RWPE2 (cell line): ENCODE data around the gene SPECC1L.

Experiments used
- ATAC-seq: fragments of 200-7000 bp; cut with Tn5 transposase; 3 replicates; pipeline ENCODE4 v1.9.1; 2021; ENCODE audit warnings: low read depth
- DNase-seq: peaks from one replicate; pipeline ENCODE4 v3.0.0-alpha.2; 2020; ENCODE audit warnings: low spot score
- H3K27ac ChIP-seq: fragments of 450-650 bp; 2 replicates; pipeline ENCODE4 v1.5.1; 2017; ENCODE audit warnings: mild to moderate bottlenecking; ENCODE audit not compliant: poor library complexity, severe bottlenecking
- H3K27me3 ChIP-seq: fragments of 250-450 bp; sonication (Bioruptor Pico); 2 replicates; pipeline ENCODE4 v1.5.1; 2021; ENCODE audit warnings: mild to moderate bottlenecking, moderate library complexity; ENCODE audit not compliant: insufficient read depth, poor library complexity, severe bottlenecking
- H3K36me3 ChIP-seq: fragments of 250-450 bp; sonication (Bioruptor Pico); 2 replicates; pipeline ENCODE4 v1.5.1; 2020; ENCODE audit warnings: low read depth, mild to moderate bottlenecking, moderate library complexity
- H3K4me1 ChIP-seq: fragments of 250-450 bp; sonication (Bioruptor Pico); 2 replicates; pipeline ENCODE4 v1.5.1; 2021; ENCODE audit warnings: mild to moderate bottlenecking, moderate library complexity; ENCODE audit not compliant: insufficient read depth, poor library complexity, severe bottlenecking
- H3K4me3 ChIP-seq: fragments of 250-450 bp; sonication (Bioruptor Pico); 2 replicates; pipeline ENCODE4 v1.5.1; 2021; ENCODE audit warnings: mild to moderate bottlenecking, moderate library complexity; ENCODE audit not compliant: severe bottlenecking
- H3K9me3 ChIP-seq: fragments of 250-450 bp; sonication (Bioruptor Pico); 2 replicates; pipeline ENCODE4 v1.5.1; 2021; ENCODE audit warnings: mild to moderate bottlenecking, moderate library complexity; ENCODE audit not compliant: severe bottlenecking
- TF ChIP-seq, protein P1 (sequence below): fragments of 450-650 bp; IDR thresholded peaks from one replicate; pipeline ENCODE4 v1.5.1; 2017; ENCODE audit warnings: mild to moderate bottlenecking, moderate library complexity; ENCODE audit not compliant: poor library complexity, severe bottlenecking

Gene SPECC1L

GRCh38 chr22:24414984-24415945, 144.6 kb downstream of the SPECC1L start:
- ATAC-seq (no peak), DNase-seq (no peak)
- Histone ChIP-seq H3K27ac (no peak overlapping the region), H3K36me3 (peaks cover 10% of the 10 kb centered on the region; the same call in 1 of the 2 replicates), H3K9me3 (no peaks in the 10 kb centered on the region), H3K4me1 (peaks cover 6% of the 10 kb centered on the region), H3K27me3 (no peaks in the 10 kb centered on the region), H3K4me3 (no peak overlapping the region)
- TF ChIP-seq, protein P1, sequence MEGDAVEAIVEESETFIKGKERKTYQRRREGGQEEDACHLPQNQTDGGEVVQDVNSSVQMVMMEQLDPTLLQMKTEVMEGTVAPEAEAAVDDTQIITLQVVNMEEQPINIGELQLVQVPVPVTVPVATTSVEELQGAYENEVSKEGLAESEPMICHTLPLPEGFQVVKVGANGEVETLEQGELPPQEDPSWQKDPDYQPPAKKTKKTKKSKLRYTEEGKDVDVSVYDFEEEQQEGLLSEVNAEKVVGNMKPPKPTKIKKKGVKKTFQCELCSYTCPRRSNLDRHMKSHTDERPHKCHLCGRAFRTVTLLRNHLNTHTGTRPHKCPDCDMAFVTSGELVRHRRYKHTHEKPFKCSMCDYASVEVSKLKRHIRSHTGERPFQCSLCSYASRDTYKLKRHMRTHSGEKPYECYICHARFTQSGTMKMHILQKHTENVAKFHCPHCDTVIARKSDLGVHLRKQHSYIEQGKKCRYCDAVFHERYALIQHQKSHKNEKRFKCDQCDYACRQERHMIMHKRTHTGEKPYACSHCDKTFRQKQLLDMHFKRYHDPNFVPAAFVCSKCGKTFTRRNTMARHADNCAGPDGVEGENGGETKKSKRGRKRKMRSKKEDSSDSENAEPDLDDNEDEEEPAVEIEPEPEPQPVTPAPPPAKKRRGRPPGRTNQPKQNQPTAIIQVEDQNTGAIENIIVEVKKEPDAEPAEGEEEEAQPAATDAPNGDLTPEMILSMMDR, result no peak

DNA sequence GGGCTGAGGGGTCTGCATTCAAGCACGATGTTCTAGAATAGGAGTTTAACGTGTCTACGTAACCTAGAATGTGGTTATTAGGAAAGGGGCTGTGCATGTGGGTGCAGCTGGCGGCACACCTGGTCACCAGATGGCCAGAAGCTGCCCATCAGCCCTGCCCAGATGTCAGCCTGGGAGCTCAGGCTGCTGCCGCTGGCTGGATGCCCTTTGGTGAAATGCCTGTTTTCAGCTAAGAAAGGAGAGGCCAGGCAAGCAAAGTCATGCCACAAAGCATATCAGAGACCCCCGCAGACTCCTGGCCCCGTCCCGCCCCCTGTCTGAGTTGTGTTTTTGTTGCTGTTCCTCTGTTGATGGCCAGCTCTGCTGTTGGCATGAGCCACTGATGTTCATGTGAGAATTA, 145.5 kb downstream of the SPECC1L start:
- DNase-seq, result no peak
- peaks cover 10% of the 10 kb centered on the region; the same call in 1 of the 2 replicates for H3K36me3 ChIP-seq

DNA sequence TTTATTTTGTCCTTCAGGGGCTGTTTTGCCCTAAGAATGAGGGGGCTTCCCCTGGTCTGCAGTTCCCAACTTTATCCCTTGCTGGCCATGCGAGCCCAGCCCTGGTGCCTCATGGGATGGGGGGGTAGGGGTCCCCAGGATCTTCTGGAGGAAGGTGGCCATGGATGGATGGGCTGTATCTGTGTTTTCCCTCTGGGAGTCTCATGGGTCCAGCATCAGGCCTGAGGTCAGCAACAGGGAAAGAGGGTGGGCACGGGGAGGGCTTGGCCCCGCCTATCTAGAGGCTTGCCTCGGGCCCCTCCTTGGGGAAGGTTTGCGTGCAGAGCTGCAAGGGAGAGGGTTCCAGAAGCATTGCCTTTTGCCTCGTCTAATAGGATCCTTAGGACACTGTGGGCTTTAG, 146.0 kb downstream of the SPECC1L start:
- ATAC-seq (no peak), DNase-seq (no peak)
- H3K27ac ChIP-seq, result no peak overlapping the region
- no peaks in the 10 kb centered on the region for H3K9me3 ChIP-seq
- TF ChIP-seq, protein P1, result no peak
- H3K27me3 ChIP-seq, result no peaks in the 10 kb centered on the region
- H3K4me3 ChIP-seq, result no peak overlapping the region
- peaks cover 10% of the 10 kb centered on the region; the same call in 1 of the 2 replicates for H3K36me3 ChIP-seq
- H3K4me1 ChIP-seq, result peaks cover 6% of the 10 kb centered on the region

More for the DNA sequence above, 145.5 kb downstream of the SPECC1L start:
- ATAC-seq, result no peak
- H3K27me3 ChIP-seq, result no peaks in the 10 kb centered on the region
- no peak overlapping the region for H3K4me3 ChIP-seq
- no peak overlapping the region for H3K27ac ChIP-seq
- H3K9me3 ChIP-seq, result no peaks in the 10 kb centered on the region
- TF ChIP-seq, protein P1, result no peak
- H3K4me1 ChIP-seq, result peaks cover 6% of the 10 kb centered on the region

GRCh38 chr22:24417200-24417599, 146.6 kb downstream of the SPECC1L start:
- Histone ChIP-seq H3K4me1 (peaks cover 6% of the 10 kb centered on the region), H3K36me3 (peaks cover 10% of the 10 kb centered on the region; the same call in 1 of the 2 replicates), H3K4me3 (no peak overlapping the region), H3K9me3 (no peaks in the 10 kb centered on the region), H3K27me3 (no peaks in the 10 kb centered on the region), H3K27ac (no peak overlapping the region)
- ATAC-seq (no peak), DNase-seq (no peak)
- TF ChIP-seq, protein P1, result no peak
